Peyer's patch (tissue), 4 donors: ENCODE measurements around the gene PHLDA3. TPM values are rescaled to one million over a fixed set of nuclear protein-coding genes. Genes with fewer than 3 reads are reported as not detected.
A peak's percentile ranks its signal among the peaks of the same experiment; 100 is the strongest.
"Not testable (repeated sequence)": the region's sequence is repeated elsewhere in the genome, so short reads cannot be mapped to it uniquely, and the experiment has no call there.

ENCODE experiments used
- DNase-seq, 3 donors: peaks; one replicate each; pipeline ENCODE4 v3.0.0-alpha.2; 2017 to 2019
- H3K27ac ChIP-seq, 4 donors: fragments of 200-600 bp; sonication (generic); one replicate each; pipeline ENCODE4 v1.5.1; 2016 to 2019
- H3K27me3 ChIP-seq, 2 donors: fragments of 200-600 bp; sonication (generic); one replicate each; pipeline ENCODE4 v1.5.1; 2019
- H3K36me3 ChIP-seq, 3 donors: fragments of 200-600 bp; sonication (generic); one replicate each; pipeline ENCODE4 v1.5.1; 2016 to 2019
- H3K4me1 ChIP-seq, 4 donors: fragments of 200-600 bp; sonication (generic); one replicate each; pipeline ENCODE4 v1.5.1; 2016 to 2019
- H3K4me3 ChIP-seq, 4 donors: fragments of 200-600 bp; sonication (generic); 1 replicate in 3 of 4; 2 replicates in 1 of 4; pipeline ENCODE4 v1.5.1; 2016 to 2019; ENCODE audit warnings: mild to moderate bottlenecking in 1 of 4
- H3K9me3 ChIP-seq, 4 donors: fragments of 200-600 bp; sonication (generic); one replicate each; pipeline ENCODE4 v1.5.1; 2016 to 2019; ENCODE audit warnings: mild to moderate bottlenecking in 1 of 4
- POLR2A ChIP-seq, 2 donors: fragments of 450-650 bp; IDR thresholded peaks; one replicate each; pipeline ENCODE4 v1.5.1; 2017; ENCODE audit warnings: antibody characterized with exemption in 2 of 2, mild to moderate bottlenecking in 2 of 2, moderate library complexity in 2 of 2
- total RNA-seq, 4 donors: library from RNA; depleted of rRNA; stranded (reverse); fragments of >200 nt; gene quantifications; one replicate each; pipeline ENCODE4 v1.1.0, GENCODE V29; 2016
- TF ChIP-seq, protein P1 (sequence below), 6 experiments: fragments of 450-650 bp in 4 of 6; fragments of 200-600 bp in 2 of 6; sonication (generic) in 1 of 6; IDR thresholded peaks; one replicate each; pipeline ENCODE4 v1.5.1; 2017 to 2019; ENCODE audit warnings: antibody characterized with exemption in 6 of 6, mild to moderate bottlenecking in 3 of 6, moderate library complexity in 1 of 6

PHLDA3 gene
- total RNA-seq, 4 donors from 2014 or later: 4.4 to 43.7 (median 5.2) TPM

DNA sequence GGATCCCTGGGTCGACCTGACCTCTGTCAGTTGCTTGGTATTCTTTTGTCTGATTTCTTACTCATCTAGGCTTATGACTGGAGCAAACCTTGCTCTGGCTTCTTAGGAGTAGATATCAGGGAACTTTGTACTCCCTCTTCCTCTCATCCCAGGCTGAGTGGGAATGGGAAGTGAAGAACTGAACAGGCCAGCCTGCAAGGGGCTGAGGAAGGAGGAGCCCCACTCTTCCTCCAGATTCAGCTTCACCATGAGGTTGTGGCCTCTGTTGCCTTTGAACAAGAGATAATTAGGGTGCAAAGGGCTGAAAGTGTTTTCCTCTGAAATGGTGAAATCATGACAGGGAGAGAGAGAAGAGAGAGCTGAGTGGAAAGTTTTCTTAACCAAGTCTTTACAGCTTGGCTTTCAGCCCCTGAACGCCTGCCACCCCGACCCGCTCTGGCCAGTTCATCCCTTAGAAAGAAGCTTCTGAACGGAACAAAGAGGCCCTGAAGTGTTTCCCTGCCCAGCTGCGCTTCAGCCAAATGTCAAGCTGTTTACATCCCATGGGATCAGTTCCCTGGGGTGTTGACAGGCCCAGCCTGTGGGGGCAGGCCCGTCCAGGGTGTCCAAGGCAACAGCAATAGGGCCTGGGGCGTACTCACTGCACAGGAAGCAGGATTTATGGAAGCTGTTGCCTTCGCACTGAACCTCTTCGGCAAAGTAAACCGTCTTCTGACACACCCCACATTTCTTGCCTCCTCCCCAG, 26.7 kb upstream of the PHLDA3 start:
- no peak overlapping the region for H3K4me3 ChIP-seq
- H3K27me3 ChIP-seq: no peaks in the 10 kb centered on the region
- no peaks in the 10 kb centered on the region for H3K9me3 ChIP-seq
- peak in 1 of 3 donors; percentile 66 for DNase-seq
- TF ChIP-seq, protein P1, sequence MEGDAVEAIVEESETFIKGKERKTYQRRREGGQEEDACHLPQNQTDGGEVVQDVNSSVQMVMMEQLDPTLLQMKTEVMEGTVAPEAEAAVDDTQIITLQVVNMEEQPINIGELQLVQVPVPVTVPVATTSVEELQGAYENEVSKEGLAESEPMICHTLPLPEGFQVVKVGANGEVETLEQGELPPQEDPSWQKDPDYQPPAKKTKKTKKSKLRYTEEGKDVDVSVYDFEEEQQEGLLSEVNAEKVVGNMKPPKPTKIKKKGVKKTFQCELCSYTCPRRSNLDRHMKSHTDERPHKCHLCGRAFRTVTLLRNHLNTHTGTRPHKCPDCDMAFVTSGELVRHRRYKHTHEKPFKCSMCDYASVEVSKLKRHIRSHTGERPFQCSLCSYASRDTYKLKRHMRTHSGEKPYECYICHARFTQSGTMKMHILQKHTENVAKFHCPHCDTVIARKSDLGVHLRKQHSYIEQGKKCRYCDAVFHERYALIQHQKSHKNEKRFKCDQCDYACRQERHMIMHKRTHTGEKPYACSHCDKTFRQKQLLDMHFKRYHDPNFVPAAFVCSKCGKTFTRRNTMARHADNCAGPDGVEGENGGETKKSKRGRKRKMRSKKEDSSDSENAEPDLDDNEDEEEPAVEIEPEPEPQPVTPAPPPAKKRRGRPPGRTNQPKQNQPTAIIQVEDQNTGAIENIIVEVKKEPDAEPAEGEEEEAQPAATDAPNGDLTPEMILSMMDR (IDR thresholded peaks at IDR 0.05): no peak
- TF ChIP-seq POLR2A (IDR thresholded peaks at IDR 0.05): no peak
- peak overlapping the region; percentile 54 to 96 (median 68) for H3K27ac ChIP-seq
- peaks cover 0 to 69% (median 0%) of the 10 kb centered on the region in 4 donors for H3K4me1 ChIP-seq
- H3K36me3 ChIP-seq: peaks cover 0 to 37% (median 0%) of the 10 kb centered on the region in 3 donors

DNA sequence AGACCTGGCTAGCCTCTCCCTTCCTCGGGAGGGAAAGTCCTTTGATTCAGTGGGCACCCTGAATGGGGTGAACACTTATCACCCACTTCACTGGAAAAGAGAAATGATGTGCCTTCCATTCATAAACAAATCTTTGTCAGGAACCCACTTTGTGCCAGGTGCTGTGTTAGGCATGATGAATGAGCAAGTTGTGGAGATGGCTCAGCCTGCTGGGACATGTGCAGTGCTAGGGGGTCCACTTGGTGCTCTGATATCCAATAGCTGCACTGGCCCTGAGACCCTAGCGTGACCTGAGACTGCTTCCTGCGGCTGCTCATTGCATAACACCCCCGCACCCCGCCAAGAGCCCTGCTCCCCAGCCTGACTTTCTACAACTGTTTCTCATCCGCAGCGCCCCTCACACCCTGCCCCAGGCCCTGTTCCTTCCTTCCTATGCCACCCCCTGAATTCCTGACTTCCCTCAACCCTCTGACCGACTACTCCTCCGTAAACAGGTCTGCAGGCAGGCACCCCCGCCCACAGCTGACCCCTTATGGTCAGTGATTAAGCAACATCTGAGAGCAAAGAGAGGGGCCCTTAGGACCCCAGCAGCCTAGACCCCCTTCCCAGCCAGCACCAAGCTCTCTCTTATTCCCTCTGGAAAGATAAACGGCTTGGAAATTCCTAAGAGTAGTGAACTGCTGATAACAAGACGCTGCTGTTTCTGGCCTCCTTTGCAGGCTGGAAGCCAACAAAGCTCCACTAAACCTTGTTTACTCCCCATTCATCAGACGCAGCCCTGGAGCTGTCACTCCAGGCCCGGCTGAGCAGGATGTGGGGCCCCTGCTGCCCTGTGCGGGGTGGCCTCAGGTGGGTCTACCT, 25.0 kb upstream of the PHLDA3 start:
- DNase-seq: no peak
- Histone ChIP-seq H3K4me3 (no peak overlapping the region), H3K36me3 (peaks cover 0 to 50% (median 0%) of the 10 kb centered on the region in 3 donors), H3K4me1 (peaks cover 0 to 69% (median 0%) of the 10 kb centered on the region in 4 donors), H3K9me3 (no peaks in the 10 kb centered on the region), H3K27ac (peak overlapping the region; percentile 28 to 96 (median 69)), H3K27me3 (no peaks in the 10 kb centered on the region)
- TF ChIP-seq, protein P1 (IDR thresholded peaks at IDR 0.05): no peak
- TF ChIP-seq POLR2A (IDR thresholded peaks at IDR 0.05): no peak

DNA sequence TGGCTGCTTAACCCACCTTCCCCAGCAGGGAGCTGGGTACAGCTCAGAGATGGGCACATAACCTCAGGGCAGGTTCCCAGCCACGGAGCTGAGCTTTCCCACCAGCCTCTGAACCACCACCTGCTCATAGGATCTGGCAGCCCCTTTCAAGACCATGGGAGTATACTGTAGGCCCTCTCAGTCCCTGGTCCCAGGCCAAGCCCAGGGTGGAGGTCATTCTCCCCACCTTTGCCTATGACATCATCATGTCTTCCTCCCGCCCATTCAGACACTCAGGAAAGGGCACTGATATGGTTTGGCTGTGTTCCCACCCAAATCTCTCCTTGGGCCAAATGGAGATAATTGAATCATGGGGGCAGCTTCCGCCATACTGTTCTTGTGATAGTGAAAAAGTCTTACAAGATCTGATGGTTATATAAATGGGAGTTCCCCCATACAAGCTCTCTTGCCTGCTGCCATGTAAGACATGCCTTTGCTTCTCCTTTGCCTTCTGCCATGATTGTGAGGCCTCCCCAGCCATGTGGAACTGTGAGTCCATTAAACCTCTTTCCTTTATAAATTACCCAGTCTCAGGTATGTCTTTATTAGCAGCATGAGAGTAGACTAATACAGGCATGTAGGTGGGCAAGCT, 24.2 kb upstream of the PHLDA3 start:
- Histone ChIP-seq H3K4me1 (peaks cover 0 to 67% (median 0%) of the 10 kb centered on the region in 4 donors), H3K36me3 (peaks cover 0 to 58% (median 0%) of the 10 kb centered on the region in 3 donors), H3K27ac (peak overlapping the region in 2 of 4 donors; percentile 78 to 96)
- not testable (repeated sequence) for H3K9me3 ChIP-seq, H3K4me3 ChIP-seq, DNase-seq, H3K27me3 ChIP-seq

DNA sequence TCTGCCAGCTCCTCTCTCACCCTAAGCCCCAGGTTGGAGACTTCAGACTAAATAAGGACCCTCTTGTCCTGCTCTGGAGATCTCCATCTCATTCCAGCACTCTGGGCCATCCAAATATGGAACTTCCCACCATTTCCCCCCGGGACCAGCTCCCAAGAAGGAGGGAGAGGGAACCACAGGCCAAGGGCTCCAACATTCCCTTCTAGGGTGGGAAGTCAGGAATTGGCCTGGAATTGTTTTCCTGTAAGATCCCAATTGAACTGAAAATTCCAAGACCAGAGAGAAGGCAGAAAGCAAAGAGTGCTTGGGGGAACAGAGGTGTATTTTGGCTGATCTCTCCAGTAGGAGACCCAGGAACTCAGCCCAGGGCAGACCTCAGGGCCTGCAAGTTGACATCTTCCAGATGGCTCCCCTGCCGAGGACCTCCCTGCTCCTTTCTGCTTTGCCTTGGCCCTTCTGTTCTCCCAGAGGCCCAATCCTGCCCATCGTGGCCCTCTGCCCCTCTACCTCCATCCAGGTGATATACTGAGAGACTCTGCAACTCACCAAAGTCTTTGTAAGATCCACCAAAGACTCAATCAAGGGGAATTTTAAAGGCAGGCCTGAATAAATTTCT, 23.0 kb upstream of the PHLDA3 start:
- no peak for DNase-seq
- H3K27ac ChIP-seq: peak overlapping the region in 2 of 4 donors; percentile 52 to 96
- H3K27me3 ChIP-seq: no peaks in the 10 kb centered on the region
- peaks cover 0 to 67% (median 0%) of the 10 kb centered on the region in 4 donors for H3K4me1 ChIP-seq
- H3K4me3 ChIP-seq: no peak overlapping the region
- peaks cover 0 to 69% (median 0%) of the 10 kb centered on the region in 3 donors for H3K36me3 ChIP-seq
- no peaks in the 10 kb centered on the region for H3K9me3 ChIP-seq
- TF ChIP-seq, protein P1 (IDR thresholded peaks at IDR 0.05): no peak
- TF ChIP-seq POLR2A (IDR thresholded peaks at IDR 0.05): no peak

DNA sequence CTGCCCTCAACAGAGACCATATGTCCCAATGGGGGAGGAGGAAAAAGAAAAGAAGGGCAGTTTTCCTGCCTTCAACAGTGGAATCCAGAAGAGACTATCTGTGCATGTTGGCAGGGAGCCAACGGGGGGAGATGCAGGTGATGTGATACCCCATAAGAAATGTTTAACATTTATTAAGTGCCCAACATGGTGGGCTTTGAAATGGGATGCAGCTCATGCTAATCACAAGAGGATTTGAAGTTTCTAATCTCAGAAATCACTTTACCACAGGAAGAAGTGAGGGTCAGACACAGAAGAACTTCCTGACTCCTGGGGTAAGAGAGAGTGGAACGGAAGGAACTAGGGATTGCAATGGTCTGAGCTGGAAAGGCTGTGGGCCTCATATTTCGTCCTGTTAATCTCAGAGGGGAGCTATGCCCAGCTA, 21.7 kb upstream of the PHLDA3 start:
- no peaks in the 10 kb centered on the region for H3K27me3 ChIP-seq
- peaks cover 0 to 76% (median 0%) of the 10 kb centered on the region in 3 donors for H3K36me3 ChIP-seq
- peak overlapping the region in 2 of 4 donors; percentile 38 to 96 for H3K27ac ChIP-seq
- TF ChIP-seq, protein P1 (IDR thresholded peaks at IDR 0.05): no peak
- no peak for TF ChIP-seq POLR2A (IDR thresholded peaks at IDR 0.05)
- peaks cover 0 to 66% (median 0%) of the 10 kb centered on the region in 4 donors for H3K4me1 ChIP-seq
- no peaks in the 10 kb centered on the region for H3K9me3 ChIP-seq
- no peak for DNase-seq
- no peak overlapping the region for H3K4me3 ChIP-seq
